Hepatocyte (in vitro differentiated cells): ENCODE data around the gene ZGPAT. TPM values are rescaled to one million over a fixed set of nuclear protein-coding genes. Genes with fewer than 3 reads are reported as not detected.

Experiments used
- DNase-seq: peaks from one replicate; pipeline ENCODE4 v3.0.0-alpha.2; 2016; ENCODE audit warnings: low spot score
- H2AFZ ChIP-seq: fragments of 200-600 bp; sonication (generic); 2 replicates; pipeline ENCODE4 v1.6.0; 2016; ENCODE audit warnings: antibody characterized with exemption, mild to moderate bottlenecking
- H3K27ac ChIP-seq: fragments of 200-600 bp; sonication (generic); 2 replicates; pipeline ENCODE4 v1.5.1; 2016; ENCODE audit warnings: mild to moderate bottlenecking
- H3K27me3 ChIP-seq: fragments of 200-600 bp; sonication (generic); 2 replicates; pipeline ENCODE4 v1.6.1; 2016
- H3K36me3 ChIP-seq: fragments of 200-600 bp; sonication (generic); replicated peaks from 2 replicates; pipeline ENCODE4 v1.5.1; 2016; ENCODE audit warnings: low read depth; ENCODE audit not compliant: insufficient read depth
- H3K4me1 ChIP-seq: fragments of 200-600 bp; sonication (generic); 2 replicates; pipeline ENCODE4 v1.5.1; 2016; ENCODE audit warnings: mild to moderate bottlenecking, moderate library complexity; ENCODE audit not compliant: insufficient read depth
- H3K4me2 ChIP-seq: fragments of 200-600 bp; sonication (generic); 2 replicates; pipeline ENCODE4 v1.6.0; 2016
- H3K4me3 ChIP-seq: fragments of 200-600 bp; sonication (generic); 2 replicates; pipeline ENCODE4 v1.5.1; 2016; ENCODE audit warnings: mild to moderate bottlenecking
- H3K79me2 ChIP-seq: fragments of 200-600 bp; sonication (generic); 2 replicates; pipeline ENCODE4 v1.6.0; 2017; ENCODE audit warnings: mild to moderate bottlenecking
- H3K9me2 ChIP-seq: fragments of 200-600 bp; sonication (generic); replicated peaks from 2 replicates; pipeline ENCODE4 v1.6.0; 2017; ENCODE audit warnings: mild to moderate bottlenecking; ENCODE audit not compliant: insufficient read depth
- H3K9me3 ChIP-seq: fragments of 200-600 bp; sonication (generic); 2 replicates; pipeline ENCODE4 v1.5.1; 2016; ENCODE audit warnings: low read depth, mild to moderate bottlenecking
- H4K20me1 ChIP-seq: fragments of 200-600 bp; sonication (generic); 2 replicates; pipeline ENCODE4 v1.6.0; 2016; ENCODE audit warnings: mild to moderate bottlenecking; ENCODE audit not compliant: insufficient read depth, poor library complexity, severe bottlenecking
- CTCF ChIP-seq: fragments of 200-600 bp; sonication (generic); IDR thresholded peaks from 2 replicates; pipeline ENCODE4 v1.5.1; 2016; ENCODE audit warnings: antibody characterized with exemption, mild to moderate bottlenecking; ENCODE audit not compliant: poor library complexity
- EZH2 ChIP-seq: fragments of 200-600 bp; sonication (generic); IDR thresholded peaks from 2 replicates; pipeline ENCODE4 v1.6.1; 2016; ENCODE audit warnings: antibody characterized with exemption, mild to moderate bottlenecking, borderline replicate concordance
- EZH2phosphoT487 ChIP-seq: fragments of 200-600 bp; sonication (generic); IDR thresholded peaks from one replicate; pipeline ENCODE4 v1.6.1; 2018; ENCODE audit warnings: antibody characterized with exemption, mild to moderate bottlenecking, low read depth, moderate library complexity; ENCODE audit not compliant: unreplicated experiment, severe bottlenecking
- WGBS: methylation state at CpG from one replicate; pipeline ENCODE4 v1.1.6; 2016; ENCODE audit warnings: low lambda C conversion rate; ENCODE audit errors: missing lambda C conversion rate; 5-methylcytosine and 5-hydroxymethylcytosine counted together
- polyA plus RNA-seq: library from polyadenylated mRNA; unstranded; fragments of >200 nt; fragmentation: Nextera tagmentation; extraction: Ambion mirVana; gene quantifications from 2 replicates; pipeline ENCODE4 v1.2.1, GENCODE V29; 2016
- total RNA-seq: library from RNA; depleted of rRNA; stranded (reverse); fragments of >200 nt; gene quantifications from 2 replicates; pipeline ENCODE4 v1.2.3, GENCODE V29; 2014

The ZGPAT gene
- total and polyA plus RNA-seq, 2 experiments from 2014 or later, result 18.6 to 41.7 TPM

DNA sequence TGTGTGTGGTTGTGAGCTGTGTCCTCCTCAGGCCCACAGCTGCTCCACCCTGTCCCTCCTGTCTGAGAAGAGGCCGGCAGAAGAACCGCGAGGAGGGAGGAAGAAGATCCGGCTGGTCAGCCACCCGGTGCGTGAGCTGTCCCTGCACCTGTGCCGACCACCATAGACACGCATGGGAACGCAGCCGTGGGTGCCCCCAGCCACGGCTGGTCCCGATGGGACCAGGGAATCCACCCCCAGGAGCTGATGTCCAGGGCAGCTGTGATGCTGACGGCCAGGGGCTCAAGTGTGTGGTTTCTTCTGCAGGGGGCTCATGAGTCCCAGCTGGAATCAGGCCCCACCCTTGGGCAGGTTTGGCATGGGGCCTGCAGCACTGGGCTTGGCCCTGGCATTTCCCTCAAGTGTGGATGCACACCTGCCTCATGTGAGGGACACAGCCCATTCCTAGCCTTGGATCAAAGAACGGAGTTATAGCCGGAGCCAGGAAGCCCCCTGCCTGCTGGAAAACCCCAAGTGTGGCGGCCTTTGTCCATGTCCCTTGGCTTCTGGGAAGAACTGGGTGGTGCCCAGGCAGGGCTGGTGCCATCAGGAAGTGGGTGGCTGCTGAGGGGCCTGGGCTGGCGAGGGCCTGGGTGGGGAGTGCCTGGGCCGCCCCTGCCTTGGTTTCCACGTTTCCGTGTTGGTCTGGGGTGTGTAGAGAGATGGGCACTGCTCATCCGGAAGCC is 16.0 kb upstream of the ZGPAT start:
- H3K4me2 ChIP-seq, result no peak overlapping the region
- peaks cover 6% of the 10 kb centered on the region for H3K4me1 ChIP-seq
- no peaks in the 10 kb centered on the region for H3K9me3 ChIP-seq
- WGBS, result 92% methylated on average over 20 of the region's 21 CpGs
- no peaks in the 10 kb centered on the region for H4K20me1 ChIP-seq
- no peak overlapping the region for H2AFZ ChIP-seq
- no peak overlapping the region for H3K4me3 ChIP-seq
- no peak overlapping the region for H3K27ac ChIP-seq
- DNase-seq, result no peak
- TF ChIP-seq EZH2phosphoT487, result no peak
- no peak for TF ChIP-seq EZH2
- TF ChIP-seq CTCF, result no peak
- H3K9me2 ChIP-seq, result no peaks in the 10 kb centered on the region
- no peaks in the 10 kb centered on the region for H3K79me2 ChIP-seq
- H3K27me3 ChIP-seq, result no peaks in the 10 kb centered on the region
- no peaks in the 10 kb centered on the region for H3K36me3 ChIP-seq

DNA sequence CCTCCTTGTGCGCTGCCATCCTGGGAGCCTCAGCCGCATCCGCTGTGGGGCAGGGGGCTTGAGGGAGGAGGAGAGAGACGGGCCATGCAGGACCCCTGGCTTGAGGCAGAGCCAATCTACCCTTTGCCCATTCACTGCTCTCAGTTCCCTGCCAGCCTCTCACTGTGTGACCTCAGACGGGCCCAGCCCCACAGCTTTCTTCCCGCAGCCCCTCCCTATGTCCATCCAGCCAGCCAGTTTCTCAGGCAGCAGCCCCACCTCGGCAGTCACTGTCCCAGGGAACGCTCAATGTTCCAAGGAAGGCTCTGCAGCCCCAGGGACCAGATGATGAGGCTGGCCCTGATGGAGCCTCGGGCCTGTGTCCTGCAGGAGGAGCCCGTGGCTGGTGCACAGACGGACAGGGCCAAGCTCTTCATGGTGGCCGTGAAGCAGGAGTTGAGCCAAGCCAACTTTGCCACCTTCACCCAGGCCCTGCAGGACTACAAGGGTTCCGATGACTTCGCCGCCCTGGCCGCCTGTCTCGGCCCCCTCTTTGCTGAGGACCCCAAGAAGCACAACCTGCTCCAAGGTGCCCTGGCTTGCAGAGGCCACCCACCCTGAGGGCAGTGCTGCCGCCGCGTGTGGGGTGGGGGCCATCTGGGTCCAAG is 15.3 kb upstream of the ZGPAT start:
- H2AFZ ChIP-seq, result no peak overlapping the region
- H3K9me3 ChIP-seq, result no peaks in the 10 kb centered on the region
- 82% methylated on average over 16 of the region's 20 CpGs for WGBS
- H3K4me3 ChIP-seq, result no peak overlapping the region
- H4K20me1 ChIP-seq, result no peaks in the 10 kb centered on the region
- TF ChIP-seq EZH2, result no peak
- no peak for TF ChIP-seq CTCF
- no peak for TF ChIP-seq EZH2phosphoT487
- no peaks in the 10 kb centered on the region for H3K27me3 ChIP-seq
- H3K9me2 ChIP-seq, result no peaks in the 10 kb centered on the region
- no peaks in the 10 kb centered on the region for H3K36me3 ChIP-seq
- no peaks in the 10 kb centered on the region for H3K79me2 ChIP-seq
- no peak overlapping the region for H3K4me2 ChIP-seq
- DNase-seq, result no peak
- H3K27ac ChIP-seq, result no peak overlapping the region
- H3K4me1 ChIP-seq, result peaks cover 10% of the 10 kb centered on the region

GRCh38 chr20:63693083-63693732 is 14.6 kb upstream of the ZGPAT start:
- DNase-seq, result no peak
- 95% methylated on average over 8 of the region's 10 CpGs for WGBS
- no peaks in the 10 kb centered on the region for H3K79me2 ChIP-seq
- no peaks in the 10 kb centered on the region for H3K27me3 ChIP-seq
- no peak overlapping the region for H3K27ac ChIP-seq
- no peak overlapping the region for H3K4me2 ChIP-seq
- peaks cover 10% of the 10 kb centered on the region for H3K4me1 ChIP-seq
- no peaks in the 10 kb centered on the region for H3K9me3 ChIP-seq
- no peak overlapping the region for H3K4me3 ChIP-seq
- no peaks in the 10 kb centered on the region for H3K36me3 ChIP-seq
- no peaks in the 10 kb centered on the region for H3K9me2 ChIP-seq
- no peaks in the 10 kb centered on the region for H4K20me1 ChIP-seq
- no peak overlapping the region for H2AFZ ChIP-seq
- TF ChIP-seq EZH2 (no peak), CTCF (no peak), EZH2phosphoT487 (no peak)
